HPDE6-E6E7 (cell line): ENCODE measurements around the gene ATG12.

ENCODE experiments used
- DNase-seq: peaks from one replicate; pipeline ENCODE4 v3.0.0; 2011; ENCODE audit warnings: missing footprints; ENCODE audit errors: extremely low spot score

ATG12 gene

GRCh38 chr5:115807654-115808052 is 33.7 kb downstream of the ATG12 start:
- DNase-seq, result no peak

DNA sequence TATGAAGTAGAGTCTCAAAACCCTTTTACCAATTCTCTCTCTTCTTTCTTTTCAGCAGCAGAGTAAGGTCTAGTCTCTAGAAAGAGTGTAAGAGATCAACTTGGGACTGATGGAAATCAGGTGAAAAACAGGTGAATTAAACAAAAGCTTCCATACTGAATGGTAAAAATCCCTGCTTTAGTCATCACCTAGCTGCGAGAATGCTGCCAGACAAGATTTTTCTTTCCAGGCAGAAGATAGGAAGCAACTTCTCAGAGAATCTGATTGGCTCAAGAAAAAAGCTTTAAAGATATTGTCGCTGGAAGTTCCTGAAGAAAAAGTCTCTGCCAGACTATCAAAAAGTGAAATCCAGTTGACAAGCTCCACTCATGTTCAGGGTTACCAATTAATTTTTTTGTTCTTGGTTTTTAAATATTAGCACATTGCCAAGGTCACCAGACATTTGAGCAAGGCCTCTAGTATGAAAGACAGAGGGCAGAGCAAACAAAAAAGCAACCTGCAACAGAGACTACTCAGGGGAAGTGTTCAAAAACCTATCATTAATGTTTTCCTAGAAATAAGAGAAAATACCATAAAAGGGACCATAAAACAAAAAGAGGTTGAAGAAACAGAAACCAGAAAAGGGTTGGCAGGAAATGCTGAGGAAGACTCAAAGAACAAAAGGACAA is 34.2 kb downstream of the ATG12 start:
- no peak for DNase-seq

DNA sequence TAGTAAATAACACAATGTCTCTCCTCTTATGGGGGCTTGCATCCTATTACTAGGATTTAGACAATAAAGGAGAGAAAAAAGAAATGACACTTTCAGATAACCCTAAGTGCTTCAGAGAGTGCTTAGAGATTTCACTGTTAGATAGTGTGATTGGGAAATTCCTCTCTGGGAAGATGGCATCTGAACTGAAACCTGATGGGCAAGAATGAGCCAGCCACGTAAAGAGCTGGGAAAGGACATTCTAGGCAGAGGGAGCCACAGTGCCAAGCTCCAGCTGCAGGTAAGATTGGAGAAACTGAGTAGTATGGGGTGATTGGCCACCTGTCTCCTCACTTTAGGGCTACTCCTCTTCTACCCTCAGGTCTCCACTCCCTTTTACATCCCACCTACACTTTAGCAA is 39.4 kb downstream of the ATG12 start:
- no peak for DNase-seq

DNA sequence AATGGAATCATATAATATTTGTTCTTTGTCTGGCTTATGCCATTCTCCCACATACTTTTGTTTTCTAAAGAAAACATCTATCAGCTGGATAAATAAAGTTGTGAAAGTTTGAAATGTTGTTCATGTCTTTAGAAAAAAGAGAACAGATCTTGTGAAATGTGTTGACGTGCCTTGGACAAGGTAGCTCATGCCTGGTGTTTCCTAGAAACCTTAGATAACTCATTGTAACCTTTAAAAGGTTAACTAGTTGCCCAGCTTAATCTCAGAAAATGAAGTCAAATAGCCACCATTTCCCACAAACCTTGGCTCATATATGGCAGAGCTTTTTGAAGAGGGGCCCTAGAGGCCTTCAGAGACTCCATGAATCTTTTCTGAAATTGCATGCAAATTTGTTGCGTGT is 40.2 kb downstream of the ATG12 start:
- DNase-seq, result no peak

DNA sequence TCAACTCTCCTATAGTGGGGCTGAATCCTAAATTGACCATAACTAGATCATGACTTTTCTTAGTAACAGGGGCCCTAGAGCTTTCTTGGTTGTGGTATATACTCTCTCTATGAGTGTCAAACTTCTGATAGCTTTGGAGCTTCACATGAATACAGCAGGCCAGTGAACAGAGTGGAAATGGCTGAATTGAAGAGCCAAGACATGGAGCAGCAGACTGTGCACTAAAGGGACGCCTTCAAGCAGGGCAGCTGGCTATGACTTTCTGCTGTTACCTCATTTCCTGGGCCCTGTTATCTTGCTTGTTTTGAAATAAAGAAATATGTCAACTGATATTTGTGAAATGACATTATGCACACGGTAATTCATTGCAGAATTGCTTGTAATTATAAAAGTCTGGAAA is 41.3 kb downstream of the ATG12 start:
- DNase-seq, result no peak

GRCh38 chr5:115798252-115798651 is 43.1 kb downstream of the ATG12 start:
- no peak for DNase-seq

GRCh38 chr5:115796656-115797055 is 44.7 kb downstream of the ATG12 start:
- DNase-seq, result no peak

- no peak for DNase-seq
These were observed 45.7 kb downstream of the ATG12 start for GRCh38 chr5:115795700-115796099.

DNA sequence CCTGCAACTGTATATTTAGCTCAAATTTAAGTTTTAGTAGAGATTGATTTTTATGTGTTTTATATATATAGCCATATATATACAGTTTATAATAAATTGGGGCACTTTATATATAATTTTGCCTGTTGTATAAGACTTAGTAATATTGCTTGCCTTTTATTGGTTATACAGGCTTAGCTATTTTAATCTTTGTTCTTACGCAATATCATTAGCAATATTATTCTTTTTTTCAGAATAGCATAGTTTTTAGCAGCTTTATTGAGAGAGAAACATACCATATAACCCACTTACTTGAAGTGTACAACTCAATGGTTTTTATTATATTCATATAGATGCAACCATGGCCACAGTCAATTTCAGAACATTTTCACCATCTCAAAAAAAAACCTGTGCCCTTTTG is 52.9 kb downstream of the ATG12 start:
- no peak for DNase-seq

- no peak for DNase-seq
These were observed 53.9 kb downstream of the ATG12 start for GRCh38 chr5:115787426-115787825.

GRCh38 chr5:115785381-115786065 is 55.8 kb downstream of the ATG12 start:
- no peak for DNase-seq

GRCh38 chr5:115778417-115778816 is 62.9 kb downstream of the ATG12 start:
- DNase-seq, result no peak
